ENCODE data around the gene MOB1B.
"Not testable (repeated sequence)": the region's sequence is repeated elsewhere in the genome, so short reads cannot be mapped to it uniquely, and the experiment has no call there.

MOB1B gene

GRCh38 chr4:71026086-71026485, 123.9 kb downstream of the MOB1B start:
- no peaks in the 10 kb centered on the region for H3K27me3 ChIP-seq (ENCODE audit: control insufficient read depth, insufficient read depth, low read length, poor library complexity, severe bottlenecking)
- H3K4me1 ChIP-seq (ENCODE audit: control insufficient read depth, insufficient read depth, low read length): no peaks in the 10 kb centered on the region
- H3K4me3 ChIP-seq (ENCODE audit: insufficient read depth, low read depth, low read length): no peak overlapping the region
- 100% methylated on average over 1 to 2 of the region's 2 CpGs for WGBS, 2 experiments
- H3K9me3 ChIP-seq (ENCODE audit: control insufficient read depth, low read length): no peaks in the 10 kb centered on the region
- no peak overlapping the region for H3K27ac ChIP-seq (ENCODE audit: insufficient read depth, low read depth, low read length, poor library complexity, severe bottlenecking)
- H3K36me3 ChIP-seq (ENCODE audit: control insufficient read depth, insufficient read depth, low read length): peaks cover 10% of the 10 kb centered on the region

DNA sequence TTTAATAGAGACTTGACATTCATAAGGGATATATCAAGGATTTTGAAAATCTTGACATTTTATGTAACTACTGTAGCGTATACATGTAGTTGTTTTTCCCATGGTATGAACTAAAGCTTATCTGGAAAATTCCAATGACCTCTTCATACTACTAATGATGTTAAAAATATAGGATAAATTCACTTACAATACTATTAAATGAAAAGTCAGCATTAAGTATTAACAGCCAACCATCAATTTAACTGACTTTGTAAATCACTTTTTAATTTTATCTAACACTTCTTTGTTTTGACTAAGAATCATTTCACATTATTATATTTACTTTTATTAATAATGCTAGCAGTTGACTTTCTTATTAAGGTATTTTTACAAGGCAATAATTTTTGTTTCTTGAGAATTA, 125.4 kb downstream of the MOB1B start:
- WGBS, 2 experiments: 100% methylated on average over 1 of the region's 1 CpG; no CpG with 5 or more reads in 1 of the 2 experiments
- H3K36me3 ChIP-seq (ENCODE audit: control insufficient read depth, insufficient read depth, low read length): peaks cover 12% of the 10 kb centered on the region
- no peaks in the 10 kb centered on the region for H3K4me1 ChIP-seq (ENCODE audit: control insufficient read depth, insufficient read depth, low read length)
- no peak overlapping the region for H3K27ac ChIP-seq (ENCODE audit: insufficient read depth, low read depth, low read length, poor library complexity, severe bottlenecking)
- no peak overlapping the region for H3K4me3 ChIP-seq (ENCODE audit: insufficient read depth, low read depth, low read length)
- no peaks in the 10 kb centered on the region for H3K9me3 ChIP-seq (ENCODE audit: control insufficient read depth, low read length)
- no peaks in the 10 kb centered on the region for H3K27me3 ChIP-seq (ENCODE audit: control insufficient read depth, insufficient read depth, low read length, poor library complexity, severe bottlenecking)

DNA sequence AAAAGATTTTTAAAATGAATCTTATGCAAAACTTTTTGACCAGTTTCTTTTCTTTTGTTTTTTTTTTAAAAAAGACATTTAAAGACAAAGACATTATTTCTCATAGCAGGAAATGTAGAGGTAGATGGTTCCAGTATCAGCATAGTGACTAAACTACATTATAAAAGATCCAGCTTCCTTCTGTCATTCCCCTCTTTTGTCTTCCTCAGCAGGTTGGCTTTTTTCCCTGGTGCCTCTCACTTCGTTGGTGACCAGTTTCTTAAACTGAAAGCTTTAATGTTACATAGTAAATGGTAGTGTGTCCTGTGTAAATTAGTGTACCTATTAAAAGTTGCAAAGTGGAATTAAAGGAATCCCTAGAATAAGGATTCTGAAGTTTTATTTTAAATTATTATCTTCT, 127.3 kb downstream of the MOB1B start:
- Histone ChIP-seq H3K4me1 (ENCODE audit: control insufficient read depth, insufficient read depth, low read length) (no peaks in the 10 kb centered on the region), H3K4me3 (ENCODE audit: insufficient read depth, low read depth, low read length) (no peak overlapping the region), H3K27me3 (ENCODE audit: control insufficient read depth, insufficient read depth, low read length, poor library complexity, severe bottlenecking) (no peaks in the 10 kb centered on the region), H3K27ac (ENCODE audit: insufficient read depth, low read depth, low read length, poor library complexity, severe bottlenecking) (no peak overlapping the region), H3K36me3 (ENCODE audit: control insufficient read depth, insufficient read depth, low read length) (peaks cover 3% of the 10 kb centered on the region), H3K9me3 (ENCODE audit: control insufficient read depth, low read length) (no peaks in the 10 kb centered on the region)
- WGBS, 2 experiments: 11% methylated on average over 1 of the region's 1 CpG; no CpG with 5 or more reads in 1 of the 2 experiments

DNA sequence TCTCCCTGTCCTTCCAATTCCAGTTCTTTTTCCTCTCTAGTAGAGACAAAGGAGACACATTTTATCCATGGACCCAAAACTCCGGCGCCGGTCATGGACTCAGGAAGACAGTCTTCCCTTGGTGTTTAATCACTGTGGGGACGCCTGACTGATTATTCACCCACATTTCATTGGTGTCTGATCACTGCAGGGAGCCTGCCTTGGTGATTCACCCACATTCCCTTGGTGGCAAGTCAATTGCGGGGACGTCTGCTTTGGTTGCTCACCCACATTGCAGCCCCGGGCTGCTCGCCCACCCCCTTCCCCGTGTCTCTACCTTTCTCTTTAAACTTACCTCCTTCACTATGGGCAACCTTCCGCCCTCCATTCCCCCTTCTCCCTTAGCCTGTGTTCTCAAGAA, 129.9 kb downstream of the MOB1B start:
- H3K4me3 ChIP-seq (ENCODE audit: insufficient read depth, low read depth, low read length); H3K27me3 ChIP-seq (ENCODE audit: control insufficient read depth, insufficient read depth, low read length, poor library complexity, severe bottlenecking); H3K4me1 ChIP-seq (ENCODE audit: control insufficient read depth, insufficient read depth, low read length); H3K9me3 ChIP-seq (ENCODE audit: control insufficient read depth, low read length); H3K27ac ChIP-seq (ENCODE audit: insufficient read depth, low read depth, low read length, poor library complexity, severe bottlenecking); H3K36me3 ChIP-seq (ENCODE audit: control insufficient read depth, insufficient read depth, low read length): not testable (repeated sequence)
- WGBS, 2 experiments: 86% methylated on average over 10 of the region's 10 CpGs

Measured in ectodermal cell (in vitro differentiated cells).